ENCODE data around the gene HECW1. TPM values are rescaled to one million over a fixed set of nuclear protein-coding genes. Genes with fewer than 3 reads are reported as not detected.
A peak's percentile ranks its signal among the peaks of the same experiment; 100 is the strongest.
"Not testable (repeated sequence)": the region's sequence is repeated elsewhere in the genome, so short reads cannot be mapped to it uniquely, and the experiment has no call there.

Gene HECW1
- total RNA-seq, 1 experiment from 2014 or later = not detected

DNA sequence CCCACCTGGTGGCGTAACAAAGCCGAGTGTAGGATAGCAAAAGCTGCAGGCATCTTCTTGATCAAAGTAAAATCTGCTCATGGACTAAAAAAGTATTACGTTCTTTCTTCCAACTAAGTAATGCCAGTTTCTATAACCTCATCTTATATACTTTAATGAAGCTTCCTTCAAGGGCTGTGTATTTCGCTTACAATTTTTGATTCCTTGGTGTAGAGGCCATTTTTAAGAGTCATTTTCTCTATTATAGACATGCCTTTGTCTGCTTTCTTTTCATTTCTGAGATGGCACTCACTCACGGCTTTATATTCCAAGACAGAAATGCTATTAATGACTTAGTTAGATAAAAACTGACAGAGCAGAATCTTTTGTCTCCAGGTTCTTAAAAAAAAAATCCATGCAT is 194.0 kb downstream of the HECW1 start:
- DNase-seq (ENCODE audit: low read depth) = no peak

DNA sequence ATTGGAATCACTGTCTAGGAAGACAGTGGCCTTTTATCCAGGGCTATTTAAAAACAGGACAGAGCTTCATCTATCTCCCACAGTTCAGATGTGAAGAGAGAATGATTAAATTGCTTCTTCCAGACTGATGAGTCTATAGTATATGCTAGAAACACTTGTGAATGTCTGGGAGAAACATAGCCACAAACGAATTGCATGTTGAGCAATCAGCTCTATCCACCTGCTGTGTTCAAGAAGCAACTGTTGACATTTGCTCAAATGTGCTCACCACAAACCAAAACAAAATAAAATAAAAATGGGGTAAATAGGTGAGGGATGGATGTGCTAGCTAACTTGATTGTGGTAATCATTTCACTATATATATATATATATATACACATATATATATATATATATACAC is 195.1 kb downstream of the HECW1 start:
- peak; percentile 63 for DNase-seq (ENCODE audit: low read depth)

DNA sequence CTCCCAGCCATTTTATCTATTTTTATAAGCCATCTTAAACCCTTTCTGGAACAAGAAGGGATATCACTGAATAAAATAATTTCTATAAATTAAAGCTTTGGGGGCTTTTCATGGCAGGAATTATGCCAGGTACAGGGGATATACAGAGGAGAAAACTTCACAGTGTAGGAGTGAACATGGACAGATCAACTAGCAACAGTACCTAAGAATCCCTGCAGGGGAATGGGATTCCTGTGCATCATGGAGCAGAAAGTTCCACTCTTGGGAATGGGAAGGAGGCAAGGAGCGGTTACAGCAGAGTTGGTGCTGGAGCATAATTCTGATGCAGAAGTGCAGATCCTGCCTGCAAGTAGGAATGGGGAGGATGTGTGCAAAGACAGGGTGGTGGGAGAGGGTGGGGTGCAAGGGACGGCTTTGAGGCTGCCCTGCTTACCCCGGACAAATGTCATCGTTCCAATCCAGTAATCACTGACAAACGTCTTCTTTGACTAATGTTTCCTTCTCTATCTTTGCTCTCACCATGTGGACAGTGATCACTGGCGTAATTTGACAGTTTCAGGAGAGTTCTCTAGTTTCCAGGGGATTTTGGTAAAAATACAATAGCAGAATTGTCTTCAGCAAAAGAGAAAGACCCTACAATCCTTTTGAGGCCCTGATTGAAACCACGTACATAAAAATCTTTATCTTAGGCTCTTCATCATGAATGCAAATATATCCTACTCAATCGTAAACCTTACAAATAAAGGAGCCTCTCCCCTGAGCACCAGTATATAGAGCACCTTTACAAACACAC is 196.7 kb downstream of the HECW1 start:
- no peak for DNase-seq (ENCODE audit: low read depth)

DNA sequence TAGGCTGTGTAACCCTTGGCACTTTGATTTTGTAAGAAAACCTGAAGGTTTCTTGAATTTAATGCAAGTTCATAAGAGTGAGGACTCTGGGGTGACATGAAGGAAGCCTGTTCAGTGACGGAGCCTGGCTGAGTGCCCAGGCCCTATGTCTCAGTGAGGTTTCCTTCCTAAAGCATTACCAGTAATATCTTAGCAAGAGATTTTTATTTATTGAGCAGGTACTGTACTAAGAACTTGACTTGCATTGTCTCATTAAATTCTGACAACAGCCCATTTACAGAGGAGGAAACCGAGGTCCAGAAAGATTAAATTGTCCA is 197.2 kb downstream of the HECW1 start:
- no peak for DNase-seq (ENCODE audit: low read depth)

DNA sequence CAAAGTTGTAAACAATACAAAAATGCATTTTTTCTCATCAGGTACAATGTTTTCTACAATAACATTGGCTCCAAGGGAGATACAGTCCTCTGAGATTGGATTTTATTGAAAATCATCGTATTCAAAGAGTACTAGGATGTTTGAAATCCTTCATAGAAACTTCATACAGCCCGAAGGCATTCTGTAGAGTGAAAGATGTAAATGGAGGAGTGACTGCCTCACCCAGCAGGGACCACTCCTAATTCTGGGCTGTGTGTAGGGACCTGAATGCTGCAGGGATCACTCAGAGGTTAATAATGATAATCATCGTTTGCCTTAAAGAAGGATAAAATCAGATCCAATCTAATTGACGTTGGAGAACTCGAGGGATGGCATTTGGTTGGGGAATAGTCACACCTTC is 198.6 kb downstream of the HECW1 start:
- no peak for DNase-seq (ENCODE audit: low read depth)

DNA sequence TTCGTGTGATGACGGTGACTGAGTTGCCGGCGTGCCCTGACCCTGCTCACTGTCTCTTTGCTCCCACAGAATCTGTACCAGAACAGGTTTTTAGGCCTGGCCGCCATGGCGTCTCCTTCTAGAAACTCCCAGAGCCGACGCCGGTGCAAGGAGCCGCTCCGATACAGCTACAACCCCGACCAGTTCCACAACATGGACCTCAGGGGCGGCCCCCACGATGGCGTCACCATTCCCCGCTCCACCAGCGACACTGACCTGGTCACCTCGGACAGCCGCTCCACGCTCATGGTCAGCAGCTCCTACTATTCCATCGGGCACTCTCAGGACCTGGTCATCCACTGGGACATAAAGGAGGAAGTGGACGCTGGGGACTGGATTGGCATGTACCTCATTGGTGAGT is 199.2 kb downstream of the HECW1 start:
- no peak for DNase-seq (ENCODE audit: low read depth)

DNA sequence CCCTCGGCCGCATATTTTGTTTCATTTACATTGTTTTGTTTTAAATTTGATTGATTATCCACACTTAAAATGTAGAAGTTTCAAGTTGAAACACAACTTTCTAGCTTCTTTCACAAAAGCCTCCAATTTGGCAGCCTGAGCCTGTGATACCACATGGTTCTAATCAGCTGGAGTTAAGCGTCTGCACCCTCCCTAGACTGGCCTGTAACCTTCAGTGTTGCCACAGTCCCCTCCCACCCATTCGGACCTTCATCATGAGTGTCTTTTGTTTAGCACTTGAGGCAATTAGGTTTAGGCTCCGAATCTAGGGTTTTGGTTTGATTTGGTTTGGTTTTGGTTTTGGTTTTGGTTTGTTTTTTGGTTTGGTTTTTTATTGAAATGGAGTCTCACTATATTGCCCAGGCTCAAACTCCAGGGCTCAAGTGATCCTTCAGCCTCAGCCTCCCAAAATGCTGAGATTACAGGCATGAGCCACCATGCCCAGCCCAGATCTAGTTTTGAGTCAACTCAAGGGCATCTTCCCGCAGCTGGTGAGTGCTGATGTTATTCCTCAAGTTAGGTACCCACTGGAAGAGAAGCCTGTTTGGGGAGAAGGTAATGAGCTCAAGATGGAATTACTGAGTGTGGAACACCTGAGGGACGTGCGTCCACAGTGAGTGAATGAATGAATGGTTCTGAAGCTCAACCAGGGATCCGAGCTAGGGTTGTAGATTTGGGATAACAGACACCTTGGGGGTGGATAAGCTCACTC is 201.4 kb downstream of the HECW1 start:
- DNase-seq (ENCODE audit: low read depth) = no peak

DNA sequence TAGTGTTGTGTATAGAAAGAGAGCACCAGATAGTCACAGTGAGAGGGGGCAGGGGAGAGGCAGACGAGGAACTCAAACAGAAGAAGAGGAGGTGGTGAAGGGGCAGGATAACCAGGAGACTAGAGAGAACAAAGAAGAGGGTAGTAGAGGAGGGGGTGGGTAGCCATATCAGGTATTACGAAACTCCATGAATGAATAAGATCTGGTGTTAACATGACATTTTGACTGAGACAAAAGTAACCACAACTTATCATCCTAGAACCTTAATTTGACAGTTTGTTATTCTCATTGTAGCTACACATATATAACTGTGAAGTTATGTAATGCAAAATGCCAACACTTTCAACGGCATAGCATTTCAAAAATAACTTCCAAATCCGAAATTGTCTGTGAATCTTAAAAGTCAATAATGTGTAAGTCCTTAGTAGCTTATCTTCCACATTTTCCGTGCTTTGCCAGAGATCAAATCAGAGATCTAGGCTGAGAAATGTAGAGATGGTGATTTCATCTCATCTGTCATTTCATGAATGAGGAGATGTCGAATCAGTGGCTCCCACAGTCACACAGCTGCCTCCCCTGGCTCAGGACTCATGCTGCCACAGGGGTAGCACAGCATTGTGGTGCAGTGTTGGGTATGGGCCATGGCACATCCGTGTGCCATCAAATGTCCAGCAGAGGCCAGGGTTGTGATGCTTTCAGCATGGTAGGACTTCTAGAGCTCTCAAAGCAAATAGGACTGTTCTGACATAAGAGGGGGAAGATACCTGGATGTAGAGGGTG is 202.1 kb downstream of the HECW1 start:
- no peak for DNase-seq (ENCODE audit: low read depth)

DNA sequence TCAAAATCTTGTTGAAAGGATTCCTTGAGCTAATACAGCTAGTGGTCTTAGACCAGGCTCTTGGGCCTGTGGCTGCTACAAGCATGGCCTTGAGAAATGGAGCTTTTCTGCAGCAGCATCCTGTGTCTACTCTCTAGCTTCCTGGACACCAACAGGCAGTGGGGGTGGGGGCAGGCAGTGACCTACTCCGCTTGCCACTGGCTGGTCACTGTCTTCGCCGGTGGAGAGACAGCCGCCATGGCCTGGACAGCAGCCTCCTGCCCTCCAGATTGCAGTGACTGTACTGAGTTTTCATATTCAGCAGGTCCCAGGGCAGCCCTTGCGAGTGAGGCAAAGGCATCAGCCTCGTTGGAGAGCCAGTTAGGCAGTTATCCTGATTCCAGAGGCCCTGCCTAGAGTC is 204.6 kb downstream of the HECW1 start:
- no peak for DNase-seq (ENCODE audit: low read depth)

DNA sequence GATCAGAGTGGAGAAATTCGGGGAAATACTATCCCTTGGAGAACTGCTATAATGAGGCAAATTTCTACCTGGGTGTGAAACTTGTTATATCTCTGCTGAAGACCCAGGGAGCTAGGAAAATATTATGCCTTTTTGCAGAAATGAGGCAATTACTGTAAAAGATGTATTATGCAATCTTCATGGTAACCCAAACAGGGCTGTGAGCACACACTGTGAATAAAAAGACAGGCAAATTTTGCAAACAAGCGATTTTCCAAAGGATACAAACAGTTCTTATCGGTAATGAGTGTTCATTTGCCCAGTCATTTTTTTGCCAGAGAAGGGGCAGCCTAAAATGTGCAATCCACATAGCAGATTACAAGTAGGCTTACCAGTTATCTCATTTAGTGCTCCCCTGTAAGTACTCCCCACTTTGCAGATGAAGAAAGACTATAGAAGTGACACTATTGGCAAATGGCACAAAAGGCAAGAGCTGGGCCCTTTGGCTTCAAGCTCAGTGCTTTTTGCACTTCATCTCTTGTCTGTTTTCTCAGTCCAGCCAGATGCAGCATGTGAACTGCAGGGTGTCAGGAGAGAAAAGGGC is 205.8 kb downstream of the HECW1 start:
- no peak for DNase-seq (ENCODE audit: low read depth)

DNA sequence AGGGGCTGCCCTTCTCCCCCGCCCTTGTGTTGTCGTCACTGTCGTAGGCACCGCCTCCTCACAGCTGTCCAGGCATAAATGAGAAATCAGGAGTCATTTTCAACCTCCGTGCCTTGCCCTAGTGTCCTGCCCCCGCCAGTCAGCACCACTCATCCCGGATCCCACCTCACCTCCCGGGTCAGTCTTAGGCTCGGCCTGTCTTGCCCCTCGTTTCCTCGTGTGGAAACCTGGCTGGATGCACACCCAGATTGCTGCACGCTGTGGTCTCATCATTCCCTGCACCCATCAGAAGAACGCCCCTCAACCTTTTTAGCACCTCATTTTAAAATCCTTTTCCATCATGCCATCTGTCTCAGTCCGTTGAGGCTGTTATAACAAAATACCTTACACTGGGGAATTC is 213.1 kb downstream of the HECW1 start:
- DNase-seq (ENCODE audit: low read depth) = no peak

DNA sequence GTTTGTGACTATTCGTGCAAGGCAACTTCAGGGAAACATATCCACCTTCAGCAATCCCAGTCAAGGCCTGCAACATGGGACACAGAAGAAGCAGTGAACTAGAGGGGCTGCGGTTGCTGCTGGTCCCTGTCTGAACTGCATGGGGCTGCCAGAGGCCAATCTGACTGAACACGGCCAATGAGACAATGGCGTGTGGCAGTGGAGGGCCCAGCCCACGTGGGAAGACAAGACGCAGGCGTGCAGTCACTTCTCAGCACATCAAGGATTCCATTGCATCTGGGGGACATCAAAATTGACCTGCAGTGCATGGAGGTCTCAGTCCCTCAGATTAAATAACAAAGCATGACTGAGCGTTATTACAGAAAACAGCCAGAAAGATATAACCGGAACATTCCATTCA is 215.9 kb downstream of the HECW1 start:
- no peak for DNase-seq (ENCODE audit: low read depth)

DNA sequence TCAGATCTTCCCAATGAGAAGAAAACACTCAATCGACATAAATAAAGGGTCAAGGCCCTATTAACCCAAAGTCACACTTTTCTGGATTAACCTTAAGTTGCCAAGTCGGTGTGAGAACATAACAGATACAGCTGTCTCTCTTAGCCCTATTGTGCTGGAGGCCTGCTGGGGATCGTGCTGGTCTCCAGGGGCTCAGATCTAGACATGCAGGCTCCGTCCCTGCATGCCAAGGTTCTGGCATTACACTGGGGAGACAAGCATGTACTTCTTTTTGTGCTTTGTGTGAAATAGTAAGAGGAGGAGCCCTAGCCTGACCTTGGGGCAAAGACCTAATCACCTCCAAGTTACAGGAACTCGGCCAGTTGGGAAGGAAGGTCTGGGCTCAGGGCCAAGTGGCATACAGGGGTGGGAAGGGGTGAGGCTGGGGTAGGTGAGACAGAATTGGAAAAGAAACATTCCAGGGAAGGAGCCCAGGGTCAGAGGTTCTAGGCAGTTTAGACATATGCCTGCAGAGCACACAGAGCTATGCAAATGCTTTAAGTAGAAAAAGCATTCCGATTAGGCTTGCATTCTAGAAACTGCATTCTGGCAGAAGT is 216.4 kb downstream of the HECW1 start:
- no peak for DNase-seq (ENCODE audit: low read depth)

DNA sequence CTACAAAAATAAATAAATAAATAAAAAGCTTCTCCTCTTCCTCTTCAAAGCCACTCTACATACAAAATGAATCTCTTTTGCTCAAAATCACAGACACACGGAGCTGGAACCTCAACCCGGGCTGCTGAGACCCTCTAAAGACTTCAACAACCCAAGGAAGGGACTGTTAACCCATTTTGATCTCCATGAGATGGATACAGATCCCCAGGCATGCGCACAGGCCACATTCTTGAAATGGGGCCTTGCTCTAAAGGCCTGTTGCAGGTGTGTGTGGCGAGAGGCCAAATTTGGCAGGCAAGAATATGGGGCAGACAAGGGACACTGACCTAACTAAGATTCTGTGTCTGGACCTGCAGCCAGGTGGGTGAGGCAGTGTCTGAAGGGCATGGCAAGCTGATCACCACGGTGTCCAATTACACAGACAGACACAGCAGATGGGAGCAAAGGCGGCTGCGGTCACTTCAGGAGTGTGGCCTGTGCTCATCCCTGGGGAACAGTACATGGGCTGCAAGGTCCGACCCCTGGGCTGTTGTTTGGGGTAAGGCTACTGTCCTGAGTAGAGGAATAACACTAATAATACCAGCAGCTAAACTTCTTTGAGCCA is 219.8 kb downstream of the HECW1 start:
- DNase-seq (ENCODE audit: low read depth) = no peak

DNA sequence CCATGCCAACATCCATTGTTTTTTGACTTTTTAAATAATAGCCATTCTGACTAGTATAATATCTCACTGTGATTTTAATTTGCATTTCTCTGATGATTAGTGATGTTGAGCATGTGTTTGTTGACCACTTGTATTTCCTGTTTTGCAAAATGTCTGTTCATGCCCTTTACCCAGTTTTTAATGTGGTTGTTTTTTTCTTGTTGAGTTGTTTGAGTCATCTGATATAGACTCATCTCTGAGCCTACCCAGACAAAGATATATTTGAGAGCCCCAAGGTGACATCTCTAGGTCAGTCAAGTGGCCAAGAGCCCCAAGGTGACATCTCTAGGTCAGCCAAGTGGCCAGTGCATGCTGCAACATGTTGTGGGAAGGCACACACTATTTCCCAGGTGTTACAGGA is 224.7 kb downstream of the HECW1 start:
- DNase-seq (ENCODE audit: low read depth) = no peak

DNA sequence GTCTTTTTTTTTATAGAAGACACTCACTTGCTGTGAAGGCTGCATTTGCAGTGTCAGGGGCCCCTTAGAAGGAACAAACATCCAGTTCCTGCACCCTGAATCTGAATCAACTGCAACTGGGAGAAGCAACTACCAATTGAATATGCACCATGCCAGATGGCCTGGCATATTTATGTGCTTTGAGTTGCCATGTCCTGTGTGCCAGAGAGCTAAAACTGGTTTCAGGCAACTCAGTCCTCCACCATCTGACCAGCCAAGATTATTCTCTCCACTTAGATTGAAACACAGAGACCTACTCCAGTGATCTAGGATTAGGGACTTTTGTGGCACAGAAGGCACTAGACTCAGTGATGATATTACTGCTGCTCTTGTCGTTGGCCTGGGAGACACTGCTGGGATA is 225.4 kb downstream of the HECW1 start:
- DNase-seq (ENCODE audit: low read depth) = no peak

DNA sequence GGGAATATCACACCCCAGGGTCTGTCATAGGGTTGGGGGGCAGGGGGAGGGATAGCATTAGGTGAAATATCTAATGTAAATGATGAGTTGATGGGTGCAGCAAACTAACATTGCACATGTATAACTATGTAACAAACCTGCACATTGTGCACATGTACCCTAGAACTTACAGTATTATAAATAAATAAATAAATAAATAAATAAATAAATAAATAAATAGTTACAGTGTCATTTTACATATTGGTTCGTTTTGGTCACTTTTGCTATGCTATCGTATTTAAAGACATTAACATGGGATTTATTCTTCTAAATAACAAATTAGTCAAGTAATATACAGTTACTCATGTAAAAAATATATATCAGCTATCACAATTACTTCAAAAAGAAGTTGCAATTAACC is 228.7 kb downstream of the HECW1 start:
- no peak for DNase-seq (ENCODE audit: low read depth)

DNA sequence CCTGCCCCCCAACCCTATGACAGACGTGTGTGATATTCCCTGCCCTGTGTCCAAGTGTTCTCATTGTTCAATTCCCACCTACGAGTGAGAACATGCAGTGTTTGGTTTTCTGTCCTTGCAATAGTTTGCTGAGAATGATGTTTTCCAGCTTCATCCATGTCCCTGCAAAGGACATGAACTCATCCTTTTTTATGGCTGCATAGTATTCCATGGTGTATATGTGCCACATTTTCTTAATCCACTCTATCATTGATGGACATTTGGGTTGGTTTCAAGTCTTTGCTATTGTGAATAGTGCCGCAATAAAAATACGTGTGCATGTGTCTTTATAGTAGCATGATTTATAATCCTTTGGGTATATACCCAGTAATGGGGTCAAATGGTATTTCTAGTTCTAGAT is 231.0 kb downstream of the HECW1 start:
- not testable (repeated sequence) for DNase-seq (ENCODE audit: low read depth)

DNA sequence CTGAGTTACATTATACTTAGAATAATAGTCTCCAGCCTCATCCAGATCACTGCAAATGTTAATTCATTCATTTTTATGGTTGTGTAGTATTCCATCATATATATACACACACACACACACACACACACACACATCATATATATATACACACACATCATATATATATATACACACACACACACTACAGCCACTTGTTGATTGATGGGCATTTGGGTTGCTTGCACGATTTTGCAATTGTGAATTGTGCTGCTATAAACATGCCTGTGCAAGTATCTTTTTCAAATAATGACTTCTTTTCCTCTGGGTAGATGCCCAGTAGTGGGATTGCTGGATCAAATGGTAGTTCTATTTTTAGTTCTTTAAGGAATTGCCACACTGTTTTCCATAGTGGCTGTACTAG is 233.2 kb downstream of the HECW1 start:
- DNase-seq (ENCODE audit: low read depth) = not testable (repeated sequence)

DNA sequence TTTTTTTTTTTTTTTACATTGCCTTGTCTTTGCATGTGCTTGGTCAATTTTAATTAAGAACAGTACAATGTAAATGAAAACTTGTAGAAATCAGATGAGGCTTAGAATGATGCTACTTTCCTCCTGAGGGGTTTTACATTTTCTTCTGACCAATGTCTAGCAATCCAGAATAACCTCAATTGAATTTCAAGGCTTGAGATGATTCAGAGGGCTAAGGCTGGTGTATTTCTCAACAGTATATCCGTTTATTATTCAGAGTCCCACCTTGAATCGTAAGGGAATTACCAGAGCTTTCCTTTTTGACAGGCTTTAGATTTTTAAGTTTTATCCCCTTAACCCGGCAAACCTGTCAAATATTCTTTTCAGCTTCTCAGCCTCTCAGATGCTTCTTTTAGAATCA is 239.2 kb downstream of the HECW1 start:
- no peak for DNase-seq (ENCODE audit: low read depth)

DNA sequence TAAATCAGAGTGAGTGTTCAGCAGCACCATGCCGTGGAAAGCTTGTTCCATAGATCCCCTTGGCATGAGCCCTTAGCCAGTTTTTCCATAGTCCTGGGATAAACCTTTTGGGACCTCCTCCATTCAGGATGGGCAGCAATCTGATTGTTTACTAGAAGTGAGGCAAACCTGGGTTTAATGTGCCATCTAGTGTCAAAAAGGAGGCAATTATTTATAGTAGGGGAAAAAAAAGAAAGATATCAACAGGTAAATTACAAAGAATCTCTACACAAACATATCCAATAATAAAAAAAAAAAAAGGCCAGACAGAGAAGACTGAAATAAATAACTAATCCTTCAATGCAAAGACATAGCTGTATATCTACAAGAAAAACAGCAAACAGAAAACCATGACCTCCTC is 241.5 kb downstream of the HECW1 start:
- DNase-seq (ENCODE audit: low read depth) = no peak

Data from LHCN-M2 (cell line).